Activated naive CD4-positive, alpha-beta T cell treated with anti-CD3 and anti-CD28 coated beads, Interleukin-2, amount 50 U/mL, for 72 hours (primary cell): ENCODE data around the gene RBMS3. TPM values are rescaled to one million over a fixed set of nuclear protein-coding genes. Genes with fewer than 3 reads are reported as not detected.
A peak's percentile ranks its signal among the peaks of the same experiment; 100 is the strongest.
"Not testable (repeated sequence)": the region's sequence is repeated elsewhere in the genome, so short reads cannot be mapped to it uniquely, and the experiment has no call there.

Experiments
- ATAC-seq, 2 donors: fragments of 150-1000 bp; cut with Tn5 transposase; 2 replicates each; pipeline ENCODE4 v1.10.0; 2021; ENCODE audit warnings: mild to moderate bottlenecking in 2 of 2, moderate library complexity in 2 of 2
- DNase-seq, 2 donors: peaks; one replicate each; pipeline ENCODE4 v3.0.0; 2021 to 2022; ENCODE audit warnings: low spot score in 2 of 2
- H3K27ac Mint-ChIP-seq, 2 donors: one replicate each; pipeline ENCODE4 v1.8.0; 2022; ENCODE audit warnings: mild to moderate bottlenecking in 2 of 2, mixed read lengths in 2 of 2
- H3K36me3 Mint-ChIP-seq, 2 donors: one replicate each; pipeline ENCODE4 v1.8.0; 2022; ENCODE audit warnings: mixed read lengths in 2 of 2
- H3K9me3 Mint-ChIP-seq, 2 donors: one replicate each; pipeline ENCODE4 v1.8.0; 2022; ENCODE audit warnings: mixed read lengths in 2 of 2
- total RNA-seq, 2 donors: library from RNA; stranded (reverse); gene quantifications; one replicate each; pipeline ENCODE4 v1.2.3, GENCODE V29; 2022

RBMS3 gene
- total RNA-seq: 1 to 10 TPM in 1 of 2 donors, not detected in 1; 3.3 TPM

GRCh38 chr3:29280404-29281093, at the start of gene RBMS3:
RBMS3 (plus strand) TSS chr3:29281071.
- DNase-seq (peak in 1 of 2 donors; percentile 10), ATAC-seq (peak; percentile 33 to 36)
- Mint-ChIP-seq H3K9me3 (no peaks in the 10 kb centered on the region), H3K27ac (peak within 1 kb of the TSS in 1 of 2 donors; percentile 72), H3K36me3 (peaks cover 0 to 4% of the 10 kb centered on the region in 2 donors)

- H3K9me3 Mint-ChIP-seq, H3K27ac Mint-ChIP-seq, ATAC-seq, DNase-seq, H3K36me3 Mint-ChIP-seq: not testable (repeated sequence)
Observed at GRCh38 chr3:29233126-29233525, 47.7 kb upstream of the RBMS3 start.

GRCh38 chr3:29236146-29236840, 44.6 kb upstream of the RBMS3 start:
- Mint-ChIP-seq H3K36me3 (no peaks in the 10 kb centered on the region), H3K9me3 (peaks cover 0 to 8% of the 10 kb centered on the region in 2 donors), H3K27ac (no peak overlapping the region)
- DNase-seq: no peak
- ATAC-seq: no peak

GRCh38 chr3:29239376-29239775, 41.5 kb upstream of the RBMS3 start:
- no peak for ATAC-seq
- Mint-ChIP-seq H3K9me3 (no peaks in the 10 kb centered on the region), H3K27ac (no peak overlapping the region)

GRCh38 chr3:29240248-29240647, 40.6 kb upstream of the RBMS3 start:
- no peak for DNase-seq
- no peaks in the 10 kb centered on the region for H3K36me3 Mint-ChIP-seq

More at GRCh38 chr3:29239376-29239775, 41.5 kb upstream of the RBMS3 start:
- no peak for DNase-seq
- no peaks in the 10 kb centered on the region for H3K36me3 Mint-ChIP-seq

GRCh38 chr3:29240887-29241286, 40.0 kb upstream of the RBMS3 start:
- H3K9me3 Mint-ChIP-seq: no peaks in the 10 kb centered on the region

More at GRCh38 chr3:29240248-29240647, 40.6 kb upstream of the RBMS3 start:
- H3K27ac Mint-ChIP-seq: no peak overlapping the region
- ATAC-seq: no peak
- H3K9me3 Mint-ChIP-seq: no peaks in the 10 kb centered on the region

GRCh38 chr3:29241855-29242254, 39.0 kb upstream of the RBMS3 start:
- no peaks in the 10 kb centered on the region for H3K36me3 Mint-ChIP-seq
- ATAC-seq: no peak
- H3K27ac Mint-ChIP-seq: no peak overlapping the region
- no peak for DNase-seq
- H3K9me3 Mint-ChIP-seq: no peaks in the 10 kb centered on the region

More at GRCh38 chr3:29240887-29241286, 40.0 kb upstream of the RBMS3 start:
- Mint-ChIP-seq H3K36me3 (no peaks in the 10 kb centered on the region), H3K27ac (no peak overlapping the region)
- ATAC-seq (no peak), DNase-seq (no peak)

- Mint-ChIP-seq H3K9me3 (no peaks in the 10 kb centered on the region), H3K36me3 (no peaks in the 10 kb centered on the region), H3K27ac (no peak overlapping the region)
- no peak for DNase-seq
- no peak for ATAC-seq
Observed at GRCh38 chr3:29242296-29242695, 38.6 kb upstream of the RBMS3 start.

- H3K36me3 Mint-ChIP-seq: no peaks in the 10 kb centered on the region
- no peaks in the 10 kb centered on the region for H3K9me3 Mint-ChIP-seq
- DNase-seq (no peak), ATAC-seq (peak in 1 of 2 donors; percentile 74)
- H3K27ac Mint-ChIP-seq: no peak overlapping the region
Observed at GRCh38 chr3:29245441-29245840, 35.4 kb upstream of the RBMS3 start.

- peak overlapping the region in 1 of 2 donors; percentile 32 for H3K27ac Mint-ChIP-seq
- no peaks in the 10 kb centered on the region for H3K9me3 Mint-ChIP-seq
- no peak for ATAC-seq
- DNase-seq: no peak
- H3K36me3 Mint-ChIP-seq: no peaks in the 10 kb centered on the region
Observed at GRCh38 chr3:29247088-29247745, 33.7 kb upstream of the RBMS3 start.

GRCh38 chr3:29249829-29250345, 31.0 kb upstream of the RBMS3 start:
- Mint-ChIP-seq H3K36me3 (no peaks in the 10 kb centered on the region), H3K27ac (no peak overlapping the region), H3K9me3 (no peaks in the 10 kb centered on the region)
- DNase-seq (no peak), ATAC-seq (no peak)

GRCh38 chr3:29255854-29256696, 24.8 kb upstream of the RBMS3 start:
- Mint-ChIP-seq H3K36me3 (peaks cover 0 to 5% of the 10 kb centered on the region in 2 donors), H3K27ac (no peak overlapping the region), H3K9me3 (peaks cover 0 to 5% of the 10 kb centered on the region in 2 donors)
- ATAC-seq (peak in 1 of 2 donors; percentile 43), DNase-seq (no peak)

- Mint-ChIP-seq H3K27ac (no peak overlapping the region), H3K36me3 (peaks cover 0 to 5% of the 10 kb centered on the region in 2 donors), H3K9me3 (peaks cover 0 to 5% of the 10 kb centered on the region in 2 donors)
- DNase-seq (no peak), ATAC-seq (no peak)
Observed at GRCh38 chr3:29258161-29258560, 22.7 kb upstream of the RBMS3 start.

GRCh38 chr3:29261119-29261518, 19.8 kb upstream of the RBMS3 start:
- Mint-ChIP-seq H3K27ac (no peak overlapping the region), H3K9me3 (peaks cover 0 to 5% of the 10 kb centered on the region in 2 donors), H3K36me3 (peaks cover 0 to 5% of the 10 kb centered on the region in 2 donors)
- ATAC-seq (no peak), DNase-seq (no peak)

- Mint-ChIP-seq H3K36me3 (no peaks in the 10 kb centered on the region), H3K9me3 (no peaks in the 10 kb centered on the region), H3K27ac (no peak overlapping the region)
- ATAC-seq (no peak), DNase-seq (no peak)
Observed at GRCh38 chr3:29263476-29263875, 17.4 kb upstream of the RBMS3 start.

- ATAC-seq (no peak), DNase-seq (no peak)
- Mint-ChIP-seq H3K9me3 (no peaks in the 10 kb centered on the region), H3K27ac (no peak overlapping the region), H3K36me3 (no peaks in the 10 kb centered on the region)
Observed at GRCh38 chr3:29265509-29266072, 15.3 kb upstream of the RBMS3 start.
